NK-92 (cell line): ENCODE data around the gene CDT1.
"Not testable (repeated sequence)": the region's sequence is repeated elsewhere in the genome, so short reads cannot be mapped to it uniquely, and the experiment has no call there.

ENCODE experiments used
- DNase-seq: peaks from one replicate; lab custom pipeline; 2025; ENCODE audit not compliant: unreplicated experiment; lab: John Stamatoyannopoulos, UW

The CDT1 gene

DNA sequence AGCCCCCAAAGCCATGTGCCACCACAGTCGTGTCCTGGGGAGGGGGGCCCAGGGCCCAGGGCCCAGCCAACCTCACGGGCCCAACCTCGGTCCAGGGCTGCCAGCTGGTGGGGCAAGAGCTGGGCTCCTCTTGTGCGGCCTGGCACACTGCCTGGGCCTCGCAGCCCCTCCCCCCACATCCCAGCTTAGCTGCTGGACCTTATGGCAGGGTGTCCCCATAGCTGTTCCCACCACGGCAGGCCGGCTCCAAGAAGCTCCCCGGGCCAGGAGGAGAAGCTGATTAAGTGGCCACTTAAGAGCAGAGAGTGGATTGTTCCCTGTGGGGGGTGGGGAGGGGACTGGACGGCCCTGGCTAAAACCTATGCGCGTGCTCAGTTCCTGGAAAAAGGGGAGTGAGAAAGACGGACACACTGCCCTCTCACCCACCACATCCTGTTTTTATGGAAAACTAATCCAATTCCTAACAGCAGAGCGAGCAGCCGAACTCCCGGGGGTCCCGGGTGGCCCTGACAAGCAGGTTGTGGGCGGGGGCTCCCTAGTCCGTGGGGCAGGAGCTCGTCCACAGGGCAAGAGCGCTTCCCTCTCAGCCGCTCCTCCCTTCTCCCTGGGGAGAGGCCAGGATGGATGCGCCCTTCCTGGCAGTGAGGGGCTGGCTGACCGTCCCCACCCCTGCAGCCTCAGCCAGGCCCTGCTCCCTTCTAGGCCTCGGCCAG lies 35.4 kb upstream of the CDT1 start:
- no peak for DNase-seq

DNA sequence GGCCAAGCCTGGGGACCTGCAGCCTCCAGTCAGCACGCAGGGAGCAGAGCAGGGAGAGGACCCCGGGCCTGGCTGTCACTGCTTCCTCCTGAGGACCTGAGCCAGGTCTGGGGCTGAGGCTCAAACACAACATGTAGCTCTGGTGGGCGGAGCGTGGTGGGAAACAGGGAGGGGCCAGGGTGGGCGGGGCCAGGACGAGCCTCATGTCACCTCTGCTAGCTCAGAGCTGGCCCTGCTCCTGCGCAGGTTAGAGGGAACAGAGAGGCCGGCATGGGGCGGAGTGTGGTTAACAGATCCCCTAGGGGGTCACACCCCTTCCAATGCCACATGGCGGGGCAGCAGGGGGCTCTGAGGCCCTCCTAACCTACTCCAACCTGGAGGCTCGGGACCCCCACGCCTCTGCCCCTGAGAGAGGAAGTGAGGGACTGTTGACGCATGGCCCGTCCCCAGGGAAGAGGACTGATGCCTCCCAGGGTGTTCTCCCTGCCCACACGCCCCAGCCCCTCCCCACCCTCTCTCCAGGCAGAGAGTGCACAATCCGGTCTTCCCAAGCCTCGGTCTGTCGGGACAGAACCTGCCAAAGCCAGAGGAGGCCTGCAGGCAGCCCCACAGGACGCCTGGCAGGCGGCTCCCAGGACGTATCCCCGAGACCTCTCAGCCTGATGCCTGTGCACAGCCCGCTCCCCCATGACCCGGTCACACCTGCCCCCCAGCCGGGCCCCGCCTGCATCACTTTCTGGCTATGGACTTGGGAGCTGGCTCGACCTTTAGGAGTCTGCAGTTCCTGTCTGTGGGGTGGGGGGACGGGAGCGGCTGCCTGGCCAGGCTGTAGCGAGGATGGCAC lies 33.8 kb upstream of the CDT1 start:
- DNase-seq: no peak

DNA sequence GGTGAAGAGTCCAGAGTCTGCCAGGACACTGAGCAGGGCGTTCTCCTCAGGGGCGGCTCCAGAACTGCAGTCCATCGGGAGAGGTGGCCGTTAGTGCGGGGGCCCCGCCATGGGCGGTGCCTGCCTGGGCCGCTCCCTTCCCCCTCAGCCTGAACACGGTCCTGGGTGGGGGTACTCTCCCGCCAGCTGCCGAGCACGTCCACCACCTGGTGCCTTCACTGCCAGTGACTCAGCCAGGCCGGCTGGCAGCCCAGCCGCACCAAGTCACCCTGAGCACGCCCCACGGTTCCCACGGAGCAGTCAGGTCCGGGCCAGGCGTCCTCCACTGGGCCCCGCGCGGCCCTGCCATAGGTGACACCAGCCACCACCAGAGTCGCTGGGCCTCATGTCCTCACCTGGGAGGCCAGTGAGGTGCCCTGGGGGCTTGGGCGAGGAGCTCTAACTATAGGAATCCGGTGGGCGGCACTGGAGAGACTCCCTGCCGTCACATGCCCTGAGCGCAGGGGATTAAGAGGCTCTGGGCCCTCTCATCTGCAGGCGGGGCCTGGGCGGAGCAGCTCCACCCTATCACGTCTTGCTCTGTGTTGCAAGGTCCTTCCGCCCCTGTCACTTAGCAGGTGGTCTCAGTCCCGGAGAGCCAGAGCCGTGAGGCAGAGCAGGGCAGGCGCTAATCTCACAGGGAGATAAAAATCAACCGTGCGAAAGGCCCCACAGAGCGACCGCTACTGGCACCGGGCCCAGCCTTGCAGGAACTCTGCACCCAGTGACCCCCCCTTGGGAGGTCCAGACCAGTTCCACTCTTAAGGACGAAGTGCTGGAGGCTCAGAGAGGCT lies 32.9 kb upstream of the CDT1 start:
- DNase-seq: no peak

DNA sequence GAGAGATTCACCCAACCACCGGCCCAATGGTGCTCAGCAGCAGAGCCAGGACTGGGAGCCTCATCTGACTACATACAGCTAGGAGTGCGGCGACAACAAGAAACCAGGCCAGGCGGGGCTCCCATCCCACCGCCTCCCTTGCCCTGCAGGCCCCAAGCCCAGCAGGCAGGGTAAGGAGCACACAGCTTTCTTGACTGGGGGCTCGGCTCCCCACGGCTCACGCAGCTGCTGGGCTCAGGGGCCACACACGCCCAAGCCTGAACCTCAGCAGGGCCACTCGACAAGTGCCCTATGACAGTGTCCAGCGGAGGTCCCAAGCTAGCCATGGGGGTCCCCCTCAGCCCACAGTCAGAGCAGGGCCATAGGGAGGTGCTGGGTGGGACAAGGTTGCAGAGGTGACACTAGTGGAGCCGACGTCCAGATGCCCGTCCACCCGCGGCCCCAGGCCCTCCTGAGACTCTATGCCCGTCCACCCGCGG lies 32.3 kb upstream of the CDT1 start:
- DNase-seq: no peak

DNA sequence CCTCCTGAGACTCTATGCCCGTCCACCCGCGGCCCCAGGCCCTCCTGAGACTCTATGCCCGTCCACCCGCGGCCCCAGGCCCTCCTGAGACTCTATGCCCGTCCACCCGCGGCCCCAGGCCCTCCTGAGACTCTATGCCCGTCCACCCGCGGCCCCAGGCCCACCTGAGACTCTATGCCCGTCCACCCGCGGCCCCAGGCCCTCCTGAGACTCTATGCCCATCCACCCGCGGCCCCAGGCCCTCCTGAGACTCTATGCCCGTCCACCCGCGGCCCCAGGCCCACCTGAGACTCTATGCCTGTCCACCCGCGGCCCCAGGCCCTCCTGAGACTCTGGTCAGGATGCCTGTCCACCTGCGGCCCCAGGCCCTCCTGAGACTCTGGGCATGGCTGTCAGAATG lies 31.8 kb upstream of the CDT1 start:
- not testable (repeated sequence) for DNase-seq

DNA sequence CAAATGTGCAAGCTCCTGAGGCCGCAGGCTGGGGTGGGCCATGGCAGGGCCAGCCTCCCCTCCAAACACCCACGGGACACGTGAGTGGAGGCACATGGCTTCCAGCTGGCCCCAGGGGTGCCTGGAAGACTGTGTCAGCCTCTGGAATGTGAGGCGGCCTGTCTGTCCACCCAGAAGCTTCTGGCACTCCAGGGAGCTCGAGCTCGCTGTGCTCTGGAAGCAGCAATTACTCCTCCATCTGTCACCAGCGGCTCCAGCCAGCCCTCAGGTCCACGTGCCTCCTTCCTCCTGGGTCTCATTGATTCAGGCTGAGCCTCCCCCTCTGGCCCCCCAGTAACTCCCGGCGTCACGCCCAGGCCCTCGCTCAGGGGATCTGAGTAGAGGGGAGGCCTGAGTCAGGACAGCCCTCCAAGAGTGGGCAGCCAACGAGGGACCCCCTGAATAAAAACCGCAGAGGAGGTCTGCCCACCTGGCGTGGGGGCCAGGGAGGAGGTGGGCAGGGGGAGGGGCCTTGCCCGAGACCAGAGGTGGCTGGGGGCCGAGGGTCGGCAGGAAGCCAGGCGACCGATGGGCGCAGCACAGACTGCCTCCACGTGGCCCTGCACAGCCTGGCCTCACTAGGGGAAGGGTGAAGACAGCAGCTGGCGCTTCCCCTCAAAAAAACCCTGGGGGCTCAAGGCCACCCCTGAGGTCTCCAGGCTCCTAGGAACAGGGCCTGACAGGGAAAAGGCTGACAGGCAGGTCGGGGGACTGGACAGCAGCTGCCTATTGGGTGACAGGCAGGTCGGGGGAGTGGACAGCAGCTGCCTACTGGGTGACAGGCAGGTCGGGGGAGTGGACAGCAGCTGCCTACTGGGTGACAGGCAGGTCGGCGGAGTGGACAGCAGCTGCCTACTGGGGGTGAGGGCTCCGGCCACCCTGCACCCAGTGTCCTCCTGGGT lies 30.4 kb upstream of the CDT1 start:
- no peak for DNase-seq

DNA sequence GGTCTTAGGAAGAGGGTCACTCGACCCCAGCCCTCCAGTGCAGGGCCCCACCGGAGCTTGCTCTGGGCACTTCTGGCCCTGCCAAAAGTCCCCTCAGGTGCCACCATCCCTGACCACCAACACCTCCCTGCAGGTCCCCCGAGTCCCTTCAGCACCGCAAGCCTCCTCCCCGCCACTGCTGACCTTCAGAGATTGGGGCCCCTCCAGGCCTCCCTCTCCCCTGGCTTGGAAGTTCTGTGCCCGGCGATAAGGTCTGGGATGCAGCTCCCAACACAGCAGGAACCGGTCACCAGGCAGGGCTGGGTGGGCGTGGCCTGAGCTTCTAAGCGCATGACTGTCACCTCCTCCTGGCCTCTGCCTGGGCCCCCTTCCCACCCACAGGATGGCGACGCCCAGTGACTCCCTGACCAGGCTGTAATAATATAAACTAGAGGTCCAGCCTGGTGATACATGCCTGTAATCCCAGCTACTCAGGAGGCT lies 29.7 kb upstream of the CDT1 start:
- no peak for DNase-seq

DNA sequence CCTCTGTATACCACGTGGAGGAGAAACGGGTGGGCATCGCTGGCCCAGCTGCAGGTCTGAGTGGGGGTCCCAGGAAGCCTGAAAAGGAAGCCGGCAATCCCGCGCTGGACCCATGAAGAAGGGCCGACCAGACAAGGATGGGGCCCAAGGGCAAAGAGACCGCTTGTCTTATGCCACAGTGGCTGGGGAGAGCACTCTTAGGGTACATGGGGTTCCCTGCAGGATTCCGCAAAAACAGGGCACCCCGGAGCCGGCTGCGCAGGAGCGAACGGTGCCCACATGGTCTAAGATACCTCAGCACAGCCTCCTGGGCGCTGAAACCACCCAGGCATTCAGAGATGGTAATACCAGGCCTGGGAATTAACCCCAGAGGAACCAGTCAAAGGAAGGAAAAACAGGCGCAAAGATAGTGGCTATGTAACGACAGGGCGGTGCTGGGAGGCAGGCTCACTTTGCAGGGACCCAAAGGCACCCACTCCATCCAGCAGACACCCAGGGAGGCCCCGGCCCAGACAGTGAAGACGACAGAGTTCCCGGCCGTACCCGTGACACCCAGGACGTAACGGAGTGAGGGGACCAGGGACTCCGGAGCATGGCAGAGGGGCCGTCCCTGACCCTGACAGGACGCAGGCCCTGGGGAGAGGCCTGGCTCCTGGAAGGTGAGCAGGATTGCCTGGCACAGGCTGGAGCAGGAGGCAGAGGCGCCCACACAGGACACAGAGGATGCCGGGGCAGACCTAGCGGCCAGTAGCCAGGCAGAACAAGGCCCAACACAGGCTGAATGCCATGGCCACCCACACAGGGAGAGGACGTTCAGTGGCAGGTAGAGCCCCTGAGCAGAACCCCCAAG lies 28.8 kb upstream of the CDT1 start:
- no peak for DNase-seq

DNA sequence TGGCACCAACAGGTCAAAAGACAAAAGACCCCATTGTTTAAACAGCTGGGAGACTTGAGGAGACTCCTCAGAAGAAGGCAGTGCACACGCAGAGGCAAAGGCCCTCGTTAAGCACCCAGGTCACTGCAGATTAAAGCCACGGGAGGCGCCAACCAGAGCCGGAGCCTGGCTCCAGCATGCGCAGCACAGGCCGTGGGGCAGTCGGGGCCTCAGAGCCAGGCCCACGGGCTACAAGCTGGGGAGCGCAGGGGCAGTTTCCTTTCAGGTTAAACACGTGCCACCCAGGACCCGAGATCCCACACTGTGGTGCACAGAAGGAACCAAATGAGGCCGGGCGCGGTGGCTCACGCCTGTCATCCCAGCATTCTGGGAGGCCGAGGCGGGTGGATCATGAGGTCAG lies 27.8 kb upstream of the CDT1 start:
- no peak for DNase-seq

DNA sequence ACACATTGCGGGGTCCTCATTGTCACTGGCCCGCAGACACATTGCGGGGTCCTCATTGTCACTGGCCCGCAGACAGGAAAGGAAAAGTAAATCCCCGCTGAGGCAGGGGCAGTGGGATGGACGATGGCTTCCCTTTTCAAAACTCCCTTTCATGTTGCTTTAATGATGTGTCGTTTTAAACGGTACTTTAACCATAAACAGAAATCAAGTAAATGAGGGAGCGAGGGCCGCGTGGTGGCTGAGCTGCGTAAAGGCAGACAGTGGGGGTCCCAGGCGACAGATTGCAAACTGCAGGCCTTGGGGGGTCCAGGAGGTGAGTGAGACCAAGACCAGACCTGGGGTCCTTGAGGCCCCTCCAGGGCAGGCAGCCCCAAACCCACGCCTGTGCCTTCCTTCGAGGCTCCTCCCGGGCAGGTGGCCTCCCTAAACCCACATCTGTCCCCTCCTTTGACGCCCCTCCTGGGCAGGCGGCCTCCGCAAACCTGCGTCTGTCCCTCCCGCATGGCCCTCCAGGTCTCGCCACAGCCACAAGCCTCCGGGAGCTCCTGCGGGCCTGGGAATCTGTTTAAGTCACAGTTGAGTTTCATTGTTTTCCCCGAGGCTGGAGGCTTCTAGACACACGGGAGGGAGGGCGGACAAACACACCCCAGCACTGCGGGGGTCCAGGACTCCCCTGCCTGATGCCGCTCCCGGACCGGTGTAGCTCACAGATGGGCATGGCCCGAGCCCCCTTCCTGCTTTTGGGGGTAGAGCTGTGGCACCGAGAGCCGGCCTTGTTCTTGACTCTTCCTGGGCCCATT lies 25.9 kb upstream of the CDT1 start:
- DNase-seq: no peak

DNA sequence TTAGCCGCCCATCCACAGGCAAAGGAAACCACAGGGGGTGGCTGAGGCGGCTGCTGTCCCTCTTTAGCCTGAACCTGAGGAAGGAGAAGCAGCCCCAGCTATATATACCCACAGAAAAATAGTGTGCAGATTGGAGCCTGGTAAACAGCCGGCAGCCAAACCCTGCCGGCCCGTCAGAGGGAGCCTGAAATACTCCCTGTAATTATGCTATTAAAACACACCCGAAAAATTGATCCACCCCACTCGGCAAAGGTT lies 25.4 kb upstream of the CDT1 start:
- DNase-seq: no peak

DNA sequence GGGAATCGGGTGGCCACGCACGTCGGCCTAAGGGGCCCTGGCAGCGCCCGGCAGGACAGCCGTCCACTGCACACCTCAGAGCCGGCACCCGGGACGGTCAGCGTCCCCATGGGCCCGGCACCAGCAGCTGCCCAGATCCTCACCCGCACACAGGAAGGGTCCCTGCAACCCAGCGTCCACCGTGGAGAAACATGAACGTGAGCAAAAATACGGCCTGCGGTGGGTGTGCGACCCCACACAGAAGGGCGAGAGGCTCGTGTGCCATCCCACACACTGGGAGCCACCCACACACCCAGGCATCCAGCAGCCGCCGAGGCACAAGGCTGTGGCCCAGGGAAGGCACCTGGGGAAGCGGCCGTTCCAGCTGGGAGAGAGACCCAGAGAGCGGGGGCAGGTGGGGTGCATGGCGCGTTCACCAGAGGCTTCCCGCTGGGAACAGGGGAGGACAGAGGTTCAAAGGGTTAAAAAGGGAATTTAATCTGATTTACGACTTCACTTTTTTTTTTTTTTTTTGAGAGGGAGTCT lies 25.0 kb upstream of the CDT1 start:
- DNase-seq: no peak

DNA sequence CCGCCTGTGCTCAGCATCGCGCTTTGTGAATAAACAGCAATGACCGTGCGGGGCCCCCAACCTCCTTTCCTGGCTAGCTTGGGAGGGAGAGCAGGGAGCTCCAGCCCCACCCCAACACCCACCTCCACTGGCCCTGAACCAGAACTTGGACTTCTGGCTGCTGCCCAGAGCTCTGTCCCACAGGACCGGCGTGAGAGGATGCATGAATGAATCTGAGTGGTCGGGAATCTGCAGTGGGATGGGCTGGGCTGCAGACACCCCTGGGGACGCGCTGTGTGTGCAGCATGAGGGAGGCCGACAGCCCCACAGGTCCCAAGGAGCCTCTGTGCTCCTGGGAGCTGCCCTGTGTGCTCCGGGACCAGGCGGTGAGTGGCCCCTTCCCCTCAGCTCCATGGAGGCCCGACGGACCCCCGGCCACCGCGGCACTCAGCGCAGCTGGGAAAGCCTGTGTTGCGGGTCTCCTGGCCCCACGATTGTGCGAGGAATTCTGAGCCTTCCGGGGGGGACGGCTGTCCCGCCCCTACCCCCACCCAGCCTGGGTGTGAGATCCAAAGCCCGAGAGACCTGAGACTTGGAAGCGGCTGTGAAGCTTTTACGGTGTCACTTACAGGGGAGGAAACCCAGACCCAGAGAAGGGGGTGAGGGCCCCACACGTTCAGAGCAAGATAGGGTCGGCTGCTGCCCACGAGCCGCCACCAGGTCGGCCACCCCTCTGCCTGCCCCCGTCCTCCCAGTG lies 24.0 kb upstream of the CDT1 start:
- DNase-seq: no peak

DNA sequence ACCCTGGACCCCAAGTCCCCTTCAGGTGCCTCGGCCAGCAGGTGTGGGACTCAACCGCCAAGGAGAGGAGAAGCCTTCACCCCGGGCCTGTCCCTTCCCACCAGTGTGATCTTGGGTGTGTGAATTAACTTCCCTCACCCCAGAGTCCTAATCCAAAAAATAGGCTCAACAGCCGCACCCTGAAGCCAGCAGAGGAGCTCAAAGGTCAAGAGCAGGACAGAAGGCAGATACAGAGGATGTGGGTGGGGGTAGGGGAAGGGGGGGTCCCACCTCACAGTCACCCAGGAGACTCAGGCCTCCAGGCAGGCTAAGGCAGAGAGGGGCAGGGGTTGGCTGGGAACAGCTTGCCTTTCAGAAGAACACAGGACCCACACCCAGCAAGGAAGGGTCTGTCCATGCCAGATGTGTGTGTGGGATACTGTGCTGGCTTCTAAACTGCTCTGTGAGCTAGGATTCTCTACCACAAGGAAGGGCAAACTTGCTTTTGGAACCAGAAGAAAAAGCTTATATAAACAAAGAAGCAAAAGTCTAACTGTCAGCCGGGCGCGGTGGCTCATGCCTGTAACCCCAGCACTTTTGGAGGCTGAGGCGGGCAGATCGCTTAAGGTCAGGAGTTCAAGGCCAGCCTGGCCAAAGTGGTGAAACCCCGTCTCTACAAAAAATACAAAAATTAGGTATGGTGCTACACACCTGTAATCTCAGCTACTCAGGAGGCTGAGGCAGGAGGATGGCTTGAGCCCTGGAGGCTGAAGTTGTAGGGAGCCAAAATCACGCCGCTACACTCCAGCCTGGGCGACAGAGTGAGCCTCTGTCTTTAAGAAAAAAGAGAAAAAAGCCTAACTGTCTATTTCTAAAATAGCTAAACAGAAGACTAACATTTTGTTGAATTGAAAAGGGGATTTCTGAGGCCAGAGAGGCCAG lies 23.2 kb upstream of the CDT1 start:
- DNase-seq: no peak

DNA sequence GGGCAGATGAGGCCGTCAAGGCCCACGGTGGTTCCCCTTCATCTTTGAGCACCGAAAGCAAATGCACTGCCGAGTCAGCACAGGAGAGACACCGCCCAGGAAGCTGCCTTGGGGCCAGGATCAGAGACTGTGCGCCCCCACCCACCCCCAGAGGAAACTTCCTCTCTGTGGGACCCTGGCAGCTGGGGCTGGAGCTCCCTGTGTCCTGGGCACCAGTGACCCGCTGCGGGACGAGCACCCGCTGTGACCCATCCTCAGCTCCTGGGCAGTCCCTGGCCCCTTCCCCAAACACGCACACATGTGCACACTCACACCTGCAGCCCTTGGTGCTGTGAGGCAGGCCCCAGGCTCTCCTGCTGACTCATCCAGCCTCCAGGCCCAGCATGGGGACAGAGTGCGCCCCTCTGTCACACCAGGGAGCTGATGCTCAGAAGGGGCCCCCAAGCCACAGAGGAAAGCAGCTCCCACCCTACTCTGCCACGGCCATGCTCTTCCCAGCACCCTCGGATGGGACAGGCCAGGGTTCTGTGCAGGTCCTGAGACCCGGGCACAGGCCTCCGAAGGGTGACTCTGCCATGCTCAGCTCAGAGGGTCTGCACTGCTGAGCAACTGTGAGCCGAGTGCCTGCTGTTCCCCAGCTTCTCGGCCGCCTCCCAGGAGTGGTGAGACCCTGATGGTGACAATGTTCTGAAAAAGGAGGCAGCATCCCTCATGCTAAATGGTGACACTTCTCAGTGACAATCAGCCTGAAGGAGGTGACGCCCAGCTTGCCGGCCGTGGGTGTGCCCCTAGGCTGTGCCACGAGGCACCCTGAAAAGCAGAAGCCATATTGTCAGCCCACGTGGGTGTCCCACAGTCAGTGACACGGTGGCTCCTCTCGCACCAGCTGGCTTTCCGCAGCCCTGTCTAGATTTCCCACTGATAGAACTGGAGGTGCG lies 22.2 kb upstream of the CDT1 start:
- no peak for DNase-seq
